Limb (tissue), 2 donors: ENCODE data around the gene AKT3.
"Not testable (repeated sequence)": the region's sequence is repeated elsewhere in the genome, so short reads cannot be mapped to it uniquely, and the experiment has no call there.

ENCODE experiments used
- DNase-seq, 2 donors: peaks; one replicate each; pipeline ENCODE4 v3.0.0-alpha.2; 2016; ENCODE audit errors: extremely low spot score in 2 of 2

Gene AKT3

GRCh38 chr1:243706563-243706962 lies 143.5 kb downstream of the AKT3 start:
- no peak for DNase-seq

- DNase-seq = no peak
Measured at GRCh38 chr1:243705585-243705984, 144.5 kb downstream of the AKT3 start.

DNA sequence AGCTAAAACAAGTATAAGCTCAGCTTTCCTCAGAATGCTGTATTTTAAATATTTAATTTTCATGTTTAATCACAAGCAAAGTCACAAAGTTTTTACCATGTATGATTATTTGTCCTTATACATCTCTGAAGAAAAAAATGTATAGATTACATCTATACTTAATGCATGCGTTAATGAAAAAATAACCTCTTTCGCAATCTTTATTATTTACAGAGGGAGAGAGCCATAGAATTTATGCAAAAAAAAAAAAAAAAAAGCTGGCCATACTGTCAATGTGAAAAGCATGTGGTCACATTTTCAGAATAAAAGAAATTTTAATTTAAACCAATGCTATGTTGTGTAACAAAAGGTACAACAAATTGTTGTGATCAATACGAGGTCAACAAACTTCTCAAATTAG lies 148.2 kb downstream of the AKT3 start:
- no peak for DNase-seq

DNA sequence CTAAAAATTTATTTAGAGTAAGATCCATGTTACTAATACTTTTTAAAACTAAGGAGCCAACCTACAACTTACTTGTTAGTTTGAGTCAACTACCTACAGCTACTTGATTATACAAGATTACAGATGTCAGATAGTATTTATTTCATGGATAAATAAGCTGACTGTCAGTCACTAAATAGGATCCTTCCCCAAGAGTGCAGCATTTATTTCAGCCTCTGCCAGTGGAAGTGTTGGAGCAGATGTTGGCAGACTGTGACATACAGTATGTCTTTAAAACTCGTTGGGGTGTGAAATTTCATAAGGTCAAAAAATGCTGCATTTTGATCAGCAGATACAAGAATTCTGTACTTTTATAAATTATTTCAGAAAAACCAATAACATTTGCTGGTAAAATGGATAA lies 156.2 kb downstream of the AKT3 start:
- DNase-seq = no peak

- no peak for DNase-seq
Measured at GRCh38 chr1:243686159-243686558, 163.9 kb downstream of the AKT3 start.

- DNase-seq = no peak
Measured at GRCh38 chr1:243680860-243681259, 169.2 kb downstream of the AKT3 start.

GRCh38 chr1:243672539-243673074 lies 177.4 kb downstream of the AKT3 start:
- no peak for DNase-seq

DNA sequence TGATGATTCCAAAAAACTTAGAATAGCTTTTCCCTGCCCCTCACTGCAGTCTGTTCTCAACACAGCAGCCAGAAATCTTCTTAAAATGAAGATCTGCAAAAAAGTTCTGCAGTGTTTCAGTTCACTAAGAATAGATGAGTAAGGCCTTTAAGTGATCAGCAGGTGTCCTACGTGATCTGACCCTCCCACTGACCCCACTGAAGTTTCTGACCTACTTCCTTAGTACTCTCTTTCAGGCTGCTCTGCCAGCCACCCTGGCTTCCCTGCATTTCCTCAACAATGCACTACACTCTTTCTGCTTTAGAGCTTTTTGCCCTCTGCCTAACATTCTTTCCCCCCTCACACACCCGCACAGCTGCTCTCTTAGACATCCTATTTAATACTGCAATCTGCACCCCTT lies 182.5 kb downstream of the AKT3 start:
- DNase-seq = no peak

DNA sequence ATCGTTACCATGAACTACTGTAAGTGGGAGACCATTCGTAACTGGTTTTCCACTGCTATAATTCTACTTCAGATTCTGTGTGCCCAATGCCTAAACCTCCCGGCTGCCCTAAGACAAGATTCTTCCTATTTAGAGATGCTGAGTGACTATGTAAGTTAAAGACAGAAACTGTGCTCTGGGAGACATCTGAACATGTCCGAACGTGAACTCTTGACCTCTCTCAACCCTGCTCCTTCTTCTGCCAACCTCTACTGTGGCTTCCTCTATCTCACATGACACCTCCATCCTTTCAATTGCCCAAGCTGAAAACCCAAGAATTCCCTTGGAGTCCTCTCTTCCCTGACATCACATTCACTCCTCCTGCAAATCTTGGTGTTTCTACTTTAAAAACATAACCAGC lies 182.9 kb downstream of the AKT3 start:
- no peak for DNase-seq

- no peak for DNase-seq
Measured at GRCh38 chr1:243663651-243664050, 186.4 kb downstream of the AKT3 start.

- not testable (repeated sequence) for DNase-seq
Measured at GRCh38 chr1:243662169-243662568, 187.9 kb downstream of the AKT3 start.

GRCh38 chr1:243658594-243659105 lies 191.4 kb downstream of the AKT3 start:
- no peak for DNase-seq

DNA sequence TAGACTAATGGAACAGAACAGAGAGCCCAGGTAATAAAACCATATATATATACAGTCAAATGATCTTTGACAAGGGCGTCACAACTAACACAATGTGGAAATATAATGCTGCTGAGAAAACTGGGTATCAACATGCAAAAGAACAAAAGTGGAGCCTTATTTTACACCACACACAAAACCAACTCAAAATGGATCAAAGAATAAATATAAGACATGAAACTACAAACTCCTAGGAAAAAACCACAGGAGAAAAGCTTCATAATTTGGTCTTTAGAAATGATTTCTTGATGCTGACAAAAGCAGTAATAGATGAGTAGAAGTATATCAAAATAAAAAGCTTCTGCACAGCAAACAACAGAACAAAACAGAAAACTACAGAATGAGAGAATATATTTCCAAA lies 192.2 kb downstream of the AKT3 start:
- DNase-seq = no peak

DNA sequence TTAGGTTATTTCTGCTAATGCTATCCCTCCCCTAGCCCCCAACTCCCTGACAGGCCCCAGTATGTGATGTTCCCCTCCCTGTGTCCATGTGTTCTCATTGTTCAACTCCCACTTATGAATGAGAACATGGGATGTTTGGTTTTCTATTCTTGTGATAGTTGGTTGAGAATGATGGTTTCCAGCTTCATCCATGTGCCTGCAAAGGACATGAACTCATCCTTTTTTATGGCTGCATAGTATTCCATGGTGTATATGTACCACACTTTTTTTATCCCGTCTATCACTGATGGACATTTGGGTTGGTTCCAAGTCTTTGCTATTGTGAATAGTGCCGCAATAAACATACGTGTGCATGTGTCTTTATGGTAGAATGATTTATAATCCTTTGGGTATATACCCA lies 200.5 kb downstream of the AKT3 start:
- DNase-seq = not testable (repeated sequence)

- DNase-seq = no peak
Measured at GRCh38 chr1:243646841-243647240, 203.2 kb downstream of the AKT3 start.

DNA sequence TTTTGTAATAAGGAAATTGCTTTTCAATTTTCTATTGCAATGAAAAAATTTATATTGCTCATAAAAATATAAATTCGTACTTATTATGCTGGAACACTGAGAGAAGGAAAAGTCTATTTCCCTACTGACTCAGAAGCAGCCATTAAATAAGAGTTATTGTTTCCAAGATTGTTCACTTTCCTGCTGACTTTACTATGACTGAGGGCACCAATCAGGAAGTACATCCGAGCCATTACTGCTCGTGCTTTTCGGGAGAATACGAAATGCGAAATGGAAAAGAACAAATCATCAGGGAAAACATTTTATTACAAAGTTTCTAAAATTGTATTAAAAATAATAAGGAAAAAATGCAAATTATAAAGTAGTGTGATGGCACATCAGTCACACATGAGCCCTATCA lies 204.8 kb downstream of the AKT3 start:
- DNase-seq = no peak

GRCh38 chr1:243642936-243643335 lies 207.1 kb downstream of the AKT3 start:
- DNase-seq = no peak

GRCh38 chr1:243639027-243639658 lies 210.9 kb downstream of the AKT3 start:
- no peak for DNase-seq

DNA sequence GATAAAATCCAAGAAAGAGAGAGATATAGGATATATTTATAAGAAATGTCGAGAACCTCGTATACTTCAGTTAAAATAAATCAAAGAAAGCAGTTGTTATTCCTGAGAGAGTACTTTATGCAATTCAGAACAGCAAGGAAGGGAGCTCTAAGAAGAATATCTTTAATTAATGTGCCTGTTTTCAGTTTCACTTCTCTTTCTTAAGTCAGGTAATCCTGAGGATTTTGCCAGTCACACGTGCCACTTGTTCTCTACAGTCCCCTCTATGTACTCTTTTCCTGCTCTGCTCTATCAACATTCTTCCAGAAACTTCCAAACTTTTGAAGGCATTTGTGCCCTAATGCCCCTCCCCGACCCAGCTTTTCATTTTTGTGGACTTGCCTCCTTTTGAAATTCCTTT lies 211.9 kb downstream of the AKT3 start:
- DNase-seq = no peak

DNA sequence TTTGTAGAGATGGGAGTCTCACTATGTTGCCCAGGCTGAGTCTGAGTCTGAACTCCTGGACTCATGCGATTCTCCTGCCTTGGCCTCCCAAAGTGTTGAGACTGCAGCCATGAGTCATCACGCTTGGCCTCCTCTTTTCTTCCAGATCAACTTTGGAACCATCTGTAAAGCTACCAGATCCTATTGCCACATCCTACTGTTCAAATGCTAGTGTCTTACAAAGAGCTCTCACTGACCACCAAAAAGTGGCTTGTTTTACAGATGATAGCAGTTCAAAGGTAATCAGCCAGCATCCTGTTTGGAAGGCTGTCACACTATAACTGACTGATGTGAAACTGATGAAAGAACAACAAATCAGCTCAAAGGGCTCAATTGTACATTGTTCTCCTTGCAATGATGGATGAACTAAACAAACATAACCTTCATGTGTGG lies 221.6 kb downstream of the AKT3 start:
- no peak for DNase-seq

DNA sequence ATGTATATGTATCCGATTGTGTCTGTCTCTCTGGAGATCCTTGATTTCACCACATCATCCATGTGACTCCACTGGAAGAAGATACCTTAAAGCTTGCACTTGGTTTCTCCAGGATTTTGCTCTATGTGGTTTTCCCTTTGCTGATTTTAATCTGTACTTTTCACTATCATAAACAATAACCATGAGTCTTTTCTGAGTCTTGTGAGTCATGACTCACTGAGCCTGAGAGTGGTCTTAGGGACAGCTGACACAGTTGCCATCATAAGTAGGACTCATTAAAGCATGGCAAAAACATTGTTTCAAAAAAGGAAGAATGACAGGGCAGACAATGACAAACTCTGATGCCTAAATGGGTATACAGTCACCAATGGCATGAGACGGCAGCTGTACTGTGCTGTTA lies 226.2 kb downstream of the AKT3 start:
- no peak for DNase-seq

DNA sequence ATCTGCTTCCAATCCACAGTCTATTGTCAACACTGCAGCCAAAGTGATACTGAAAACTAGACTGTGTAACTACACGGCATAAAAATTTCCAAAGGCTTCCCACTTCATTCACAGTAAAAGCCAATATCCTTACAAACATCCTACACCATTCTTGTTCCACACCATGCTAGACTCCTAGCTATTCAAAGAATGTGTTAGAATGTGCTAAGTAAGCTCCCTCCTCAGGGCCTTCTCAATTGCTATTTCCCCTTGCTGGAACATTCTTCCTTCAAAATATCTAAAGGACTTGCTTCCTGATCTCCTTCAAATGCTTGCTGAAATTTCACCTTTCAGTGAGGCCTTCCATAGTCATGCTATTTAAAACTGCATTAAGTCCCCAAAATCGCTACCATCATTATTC lies 228.1 kb downstream of the AKT3 start:
- DNase-seq = no peak

DNA sequence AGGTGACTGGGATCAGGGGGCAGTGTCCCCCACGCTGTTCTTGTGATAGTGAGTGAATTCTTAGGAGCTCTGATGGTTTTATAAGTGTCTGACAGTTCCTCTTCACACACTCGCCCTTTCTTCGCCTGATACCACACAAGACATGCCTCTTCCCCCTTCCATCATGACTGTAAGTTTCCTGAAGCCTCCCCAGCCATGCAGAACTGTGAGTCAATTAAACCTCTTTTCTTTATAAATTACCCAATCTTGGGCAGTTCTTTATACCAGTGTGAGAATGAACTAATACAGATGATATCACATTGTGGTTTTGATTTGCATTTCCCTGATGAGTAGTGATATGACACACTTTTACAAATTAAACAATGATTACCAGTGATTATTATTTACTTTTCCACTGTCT lies 229.9 kb downstream of the AKT3 start:
- DNase-seq = no peak

- DNase-seq = no peak
Measured at GRCh38 chr1:243609698-243610097, 240.3 kb downstream of the AKT3 start.
